GM12891 (cell line): ENCODE measurements around the gene RASL12.

Experiments used
- POLR2A ChIP-seq: IDR thresholded peaks from 2 replicates; pipeline ENCODE4 v1.6.1; 2011; ENCODE audit warnings: low read depth, low read length, control low read depth
- POLR2AphosphoS5 ChIP-seq: IDR thresholded peaks from 2 replicates; pipeline ENCODE4 v1.6.1; 2011; ENCODE audit warnings: low read depth, low read length, control low read depth
- POU2F2 ChIP-seq: IDR thresholded peaks from 2 replicates; pipeline ENCODE4 v1.6.1; 2011; ENCODE audit warnings: low read depth, mild to moderate bottlenecking, control low read depth, low read length, moderate library complexity
- SPI1 ChIP-seq: IDR thresholded peaks from 2 replicates; pipeline ENCODE4 v1.6.1; 2011; ENCODE audit warnings: low read depth, low read length, control low read depth
- TAF1 ChIP-seq: IDR thresholded peaks from 2 replicates; pipeline ENCODE4 v1.6.1; 2011; ENCODE audit warnings: low read depth, low read length, control low read depth

GRCh38 chr15:65038428-65038827, 29.4 kb downstream of the RASL12 start:
- TF ChIP-seq POLR2A: no peak
- no peak for TF ChIP-seq POU2F2
- no peak for TF ChIP-seq TAF1
- no peak for TF ChIP-seq POLR2AphosphoS5
- no peak for TF ChIP-seq SPI1
